Neural progenitor cell (in vitro differentiated cells): ENCODE results near the gene HEXD. TPM values are rescaled to one million over a fixed set of nuclear protein-coding genes. Genes with fewer than 3 reads are reported as not detected.

Experiments
- DNase-seq: peaks from one replicate; pipeline ENCODE4 v3.0.0-alpha.2; 2016; ENCODE audit warnings: low spot score
- H2AFZ ChIP-seq: fragments of 200-600 bp; sonication (generic); replicated peaks from 2 replicates; pipeline ENCODE4 v1.6.1; 2016; ENCODE audit warnings: antibody characterized with exemption
- H3F3A ChIP-seq: fragments of 200-600 bp; sonication (generic); 2 replicates; pipeline ENCODE4 v1.6.1; 2016; ENCODE audit warnings: antibody characterized with exemption, low read depth
- H3K27ac ChIP-seq: fragments of 200-600 bp; sonication (generic); 2 replicates; pipeline ENCODE4 v1.5.1; 2016; ENCODE audit warnings: mild to moderate bottlenecking
- H3K27me3 ChIP-seq: fragments of 200-600 bp; sonication (generic); 2 replicates; pipeline ENCODE4 v1.6.1; 2016; ENCODE audit warnings: mild to moderate bottlenecking, moderate library complexity
- H3K36me3 ChIP-seq: fragments of 200-600 bp; sonication (generic); 2 replicates; pipeline ENCODE4 v1.5.1; 2016
- H3K4me1 ChIP-seq: fragments of 200-600 bp; sonication (generic); 2 replicates; pipeline ENCODE4 v1.6.1; 2016; ENCODE audit warnings: mixed run types
- H3K4me2 ChIP-seq: fragments of 200-600 bp; sonication (generic); 2 replicates; pipeline ENCODE4 v1.6.1; 2016
- H3K4me3 ChIP-seq: fragments of 200-600 bp; sonication (generic); 2 replicates; pipeline ENCODE4 v1.5.1; 2016
- H3K79me2 ChIP-seq: fragments of 200-600 bp; sonication (generic); 2 replicates; pipeline ENCODE4 v1.6.1; 2016; ENCODE audit warnings: low read depth
- H3K9ac ChIP-seq: fragments of 200-600 bp; sonication (generic); 2 replicates; pipeline ENCODE4 v1.6.1; 2016
- H3K9me3 ChIP-seq: fragments of 200-600 bp; sonication (generic); 2 replicates; pipeline ENCODE4 v1.5.1; 2016; ENCODE audit warnings: low read depth
- H4K20me1 ChIP-seq: fragments of 200-600 bp; sonication (generic); 2 replicates; pipeline ENCODE4 v1.6.1; 2016; ENCODE audit warnings: low read depth
- H3K27ac Mint-ChIP-seq: 3 replicates; pipeline ENCODE4 v1.8.0; 2021; ENCODE audit warnings: mixed read lengths
- H3K27me3 Mint-ChIP-seq: 2 replicates; pipeline ENCODE4 v1.8.0; 2022; ENCODE audit warnings: low read depth, mild to moderate bottlenecking, inconsistent platforms, moderate library complexity, mixed read lengths; ENCODE audit not compliant: insufficient read depth
- H3K36me3 Mint-ChIP-seq: 3 replicates; pipeline ENCODE4 v1.8.0; 2021; ENCODE audit warnings: mixed read lengths
- H3K4me1 Mint-ChIP-seq: 3 replicates; pipeline ENCODE4 v1.8.0; 2021; ENCODE audit warnings: mixed read lengths
- H3K4me3 Mint-ChIP-seq: 3 replicates; pipeline ENCODE4 v1.8.0; 2021; ENCODE audit warnings: mild to moderate bottlenecking, moderate library complexity, mixed read lengths
- H3K9me3 Mint-ChIP-seq: 3 replicates; pipeline ENCODE4 v1.8.0; 2020; ENCODE audit warnings: mixed read lengths
- CTCF ChIP-seq: fragments of 200-600 bp; sonication (generic); IDR thresholded peaks from 2 replicates; pipeline ENCODE4 v1.5.1; 2017; ENCODE audit warnings: antibody characterized with exemption, mild to moderate bottlenecking
- EZH2 ChIP-seq: fragments of 200-600 bp; sonication (generic); IDR thresholded peaks from 2 replicates; pipeline ENCODE4 v1.6.1; 2017; ENCODE audit warnings: antibody characterized with exemption, mild to moderate bottlenecking, moderate library complexity
- EZH2phosphoT487 ChIP-seq: fragments of 200-600 bp; sonication (generic); IDR thresholded peaks from 2 replicates; pipeline ENCODE4 v1.6.1; 2017; ENCODE audit warnings: antibody characterized with exemption
- total RNA-seq: library from RNA; depleted of rRNA; stranded (reverse); fragments of >200 nt; gene quantifications from 2 replicates; pipeline ENCODE4 v1.2.3, GENCODE V29; 2015; ENCODE audit warnings: low replicate concordance

The HEXD gene
- total RNA-seq, 1 donor from 2014 or later = 22.3 TPM

GRCh38 chr17:82387705-82388106 lies 30.4 kb upstream of the HEXD start:
- peaks cover 3% of the 10 kb centered on the region for H3K36me3 Mint-ChIP-seq
- Histone ChIP-seq H3K79me2 (no peaks in the 10 kb centered on the region), H3K4me3 (no peak overlapping the region), H3K9ac (no peak overlapping the region), H3F3A (peaks cover 10% of the 10 kb centered on the region), H2AFZ (no peak overlapping the region), H3K4me1 (peaks cover 16% of the 10 kb centered on the region), H3K9me3 (no peaks in the 10 kb centered on the region), H3K4me2 (no peak overlapping the region), H4K20me1 (no peaks in the 10 kb centered on the region), H3K36me3 (no peaks in the 10 kb centered on the region), H3K27me3 (no peaks in the 10 kb centered on the region), H3K27ac (no peak overlapping the region)
- H3K27me3 Mint-ChIP-seq = peaks cover 12% of the 10 kb centered on the region
- peak overlapping the region; percentile 13 for H3K27ac Mint-ChIP-seq
- DNase-seq = no peak
- TF ChIP-seq EZH2phosphoT487 = no peak
- no peak for TF ChIP-seq EZH2
- TF ChIP-seq CTCF = no peak
- H3K4me3 Mint-ChIP-seq = no peak overlapping the region
- no peaks in the 10 kb centered on the region for H3K9me3 Mint-ChIP-seq
- peaks cover 15% of the 10 kb centered on the region for H3K4me1 Mint-ChIP-seq

GRCh38 chr17:82388223-82388921 lies 29.8 kb upstream of the HEXD start:
- Histone ChIP-seq H3K9ac (no peak overlapping the region), H3K4me1 (peaks cover 16% of the 10 kb centered on the region), H3F3A (peaks cover 10% of the 10 kb centered on the region), H3K27ac (no peak overlapping the region), H3K9me3 (no peaks in the 10 kb centered on the region), H3K4me3 (no peak overlapping the region), H3K36me3 (no peaks in the 10 kb centered on the region), H2AFZ (no peak overlapping the region), H4K20me1 (no peaks in the 10 kb centered on the region), H3K4me2 (no peak overlapping the region), H3K27me3 (no peaks in the 10 kb centered on the region), H3K79me2 (no peaks in the 10 kb centered on the region)
- TF ChIP-seq EZH2 (no peak), EZH2phosphoT487 (no peak), CTCF (peak; percentile 8)
- peak; percentile 39 for DNase-seq
- no peaks in the 10 kb centered on the region for H3K9me3 Mint-ChIP-seq
- no peak overlapping the region for H3K27ac Mint-ChIP-seq
- peaks cover 12% of the 10 kb centered on the region for H3K27me3 Mint-ChIP-seq
- peaks cover 4% of the 10 kb centered on the region for H3K36me3 Mint-ChIP-seq
- H3K4me3 Mint-ChIP-seq = no peak overlapping the region
- H3K4me1 Mint-ChIP-seq = peaks cover 15% of the 10 kb centered on the region

GRCh38 chr17:82388922-82389283 lies 29.2 kb upstream of the HEXD start:
- Mint-ChIP-seq H3K9me3 (no peaks in the 10 kb centered on the region), H3K27ac (no peak overlapping the region), H3K4me1 (peaks cover 11% of the 10 kb centered on the region), H3K4me3 (no peak overlapping the region), H3K36me3 (peaks cover 4% of the 10 kb centered on the region), H3K27me3 (peaks cover 13% of the 10 kb centered on the region)
- Histone ChIP-seq H3K36me3 (no peaks in the 10 kb centered on the region), H3K79me2 (no peaks in the 10 kb centered on the region), H3F3A (peaks cover 7% of the 10 kb centered on the region), H3K9me3 (no peaks in the 10 kb centered on the region), H3K4me1 (peaks cover 12% of the 10 kb centered on the region), H2AFZ (no peak overlapping the region), H3K4me2 (no peak overlapping the region), H3K4me3 (no peak overlapping the region), H3K9ac (no peak overlapping the region), H4K20me1 (no peaks in the 10 kb centered on the region), H3K27me3 (no peaks in the 10 kb centered on the region), H3K27ac (no peak overlapping the region)
- no peak for DNase-seq
- TF ChIP-seq EZH2phosphoT487 (no peak), CTCF (no peak)
